GM12878 (cell line): ENCODE data around the gene PXMP2. TPM values are rescaled to one million over a fixed set of nuclear protein-coding genes. Genes with fewer than 3 reads are reported as not detected.

Experiments
- ATAC-seq: fragments of 200-7000 bp; cut with Tn5 transposase; 3 replicates; pipeline ENCODE4 v1.9.1; 2020; ENCODE audit warnings: mild to moderate bottlenecking, moderate library complexity
- BruUV-seq: library from RNA; stranded (reverse); fragments of 400-500 nt; replicated peaks from 2 replicates; lab custom pipeline; 2021; lab: Mats Ljungman, UMichigan
- CTCF ChIA-PET: fragments of 300-600 bp; sonication (Branson Sonifier 250); formaldehyde crosslinking; extraction: SDS; loops from one replicate; lab custom pipeline; 2021; ENCODE audit warnings: inconsistent platforms; lab: Yijun Ruan, JAX
- POLR2A ChIA-PET: fragments of 350-600 bp; formaldehyde crosslinking; extraction: SDS; loops from one replicate; lab custom pipeline; 2021; ENCODE audit warnings: inconsistent platforms; lab: Charles Lee
- RAD21 ChIA-PET: fragments of 300-600 bp; sonication (Branson Sonifier 250); formaldehyde crosslinking; loops from one replicate; lab custom pipeline; 2023; ENCODE audit warnings: antibody characterized with exemption; ENCODE audit not compliant: unreplicated experiment; lab: Charles Lee
- SMC1A ChIA-PET: fragments of 300-600 bp; sonication (Branson Sonifier 250); formaldehyde crosslinking; loops from one replicate; lab custom pipeline; 2023; ENCODE audit not compliant: unreplicated experiment, uncharacterized antibody; lab: Charles Lee
- DNase-seq: peaks from one replicate; pipeline ENCODE4 v3.0.0-alpha.2; 2011; ENCODE audit warnings: low read depth, low spot score
- FAIRE-seq: peaks from 3 replicates; lab custom pipeline; 2011; peaks lifted over from hg19 to GRCh38; lab: Jason Lieb, UNC
- H2AFZ ChIP-seq: 2 replicates; pipeline ENCODE4 v1.6.0; 2011; ENCODE audit warnings: low read depth, low read length, control low read depth; ENCODE audit not compliant: control insufficient read depth
- H3K27ac ChIP-seq: 2 replicates; pipeline ENCODE4 v1.5.1; 2011; ENCODE audit warnings: control low read depth; ENCODE audit not compliant: control insufficient read depth, insufficient read depth
- H3K27me3 ChIP-seq, 2 experiments: replicated peaks in 1 of 2; 2 replicates each; pipeline versions ENCODE4 v1.6.0 to v1.6.1; 2011; ENCODE audit warnings: low read length in 1 of 2; ENCODE audit not compliant: control insufficient read depth in 2 of 2, insufficient read depth in 2 of 2
- H3K36me3 ChIP-seq, 2 experiments: 2 replicates each; pipeline ENCODE4 v1.5.1; 2011; ENCODE audit warnings: low read length in 1 of 2; ENCODE audit not compliant: control insufficient read depth in 2 of 2, insufficient read depth in 2 of 2
- H3K4me1 ChIP-seq: 2 replicates; pipeline ENCODE4 v1.6.1; 2011; ENCODE audit warnings: mild to moderate bottlenecking, low read length, moderate library complexity, mixed read lengths; ENCODE audit not compliant: control insufficient read depth, insufficient read depth
- H3K4me2 ChIP-seq: 2 replicates; pipeline ENCODE4 v1.6.0; 2011; ENCODE audit warnings: control low read depth; ENCODE audit not compliant: control insufficient read depth, insufficient read depth
- H3K4me3 ChIP-seq: fragments of 200-600 bp; sonication (generic); 2 replicates; pipeline ENCODE4 v1.5.1; 2016
- H3K79me2 ChIP-seq: 2 replicates; pipeline ENCODE4 v1.6.0; 2011; ENCODE audit warnings: low read length; ENCODE audit not compliant: control insufficient read depth, insufficient read depth
- H3K9ac ChIP-seq: 2 replicates; pipeline ENCODE4 v1.8.0; 2011; ENCODE audit warnings: low read length, control low read depth, mixed read lengths; ENCODE audit not compliant: control insufficient read depth, insufficient read depth
- H3K9me3 ChIP-seq: replicated peaks from 3 replicates; pipeline ENCODE4 v1.5.1; 2011; ENCODE audit warnings: mild to moderate bottlenecking, low read length; ENCODE audit not compliant: control insufficient read depth, insufficient read depth
- H4K20me1 ChIP-seq: 2 replicates; pipeline ENCODE4 v1.6.0; 2011; ENCODE audit not compliant: control insufficient read depth, insufficient read depth
- CBX3 ChIP-seq: fragments of 200-600 bp; sonication (generic); IDR thresholded peaks from 2 replicates; pipeline ENCODE4 v1.6.1; 2016; ENCODE audit warnings: low read depth, borderline replicate concordance
- FOS ChIP-seq: IDR thresholded peaks from 3 replicates; pipeline ENCODE4 v1.6.1; 2011; ENCODE audit warnings: borderline replicate concordance; ENCODE audit not compliant: insufficient read length; ENCODE audit errors: extremely low read depth
- HDGF ChIP-seq: fragments of 450-650 bp; IDR thresholded peaks from 2 replicates; pipeline ENCODE4 v1.6.1; 2016; ENCODE audit warnings: antibody characterized with exemption
- KLF5 ChIP-seq: fragments of 450-650 bp; IDR thresholded peaks from 2 replicates; pipeline ENCODE4 v1.6.1; 2014; ENCODE audit warnings: mild to moderate bottlenecking; ENCODE audit not compliant: partially characterized antibody
- MAX ChIP-seq: IDR thresholded peaks from 2 replicates; pipeline ENCODE4 v1.6.1; 2012; ENCODE audit warnings: low read depth, low read length, improper control_type of control experiment
- NRF1 ChIP-seq: conservative IDR thresholded peaks from 2 replicates; pipeline ENCODE4 v1.6.1; 2011; ENCODE audit warnings: mild to moderate bottlenecking, low read depth, low read length, improper control_type of control experiment
- RAD51 ChIP-seq: fragments of 450-650 bp; IDR thresholded peaks from 2 replicates; pipeline ENCODE4 v1.6.1; 2016; ENCODE audit warnings: moderate library complexity, mild to moderate bottlenecking, inconsistent platforms
- ZNF384 ChIP-seq: IDR thresholded peaks from 2 replicates; pipeline ENCODE4 v1.6.1; 2012; ENCODE audit warnings: low read depth, mild to moderate bottlenecking, low read length, improper control_type of control experiment, borderline replicate concordance
- WGBS: methylation state at CpG from one replicate; pipeline ENCODE4 v1.1.6; 2016; ENCODE audit warnings: low lambda C conversion rate; ENCODE audit not compliant: insufficient replicate concordance, insufficient coverage; ENCODE audit errors: missing lambda C conversion rate; 5-methylcytosine and 5-hydroxymethylcytosine counted together
- in situ Hi-C: fragments of 300-500 bp; cut with MboI; formaldehyde crosslinking; loops from 9 replicates; pipeline ENCODE4 v1.14.3; 2018; ENCODE audit warnings: mixed read lengths
- intact Hi-C: fragments of 100-400 bp; cut with micrococcal nuclease; formaldehyde crosslinking; loops from one replicate; pipeline ENCODE4 v1.14.2; 2022; ENCODE audit not compliant: unreplicated experiment
- polyA plus RNA-seq, 11 experiments: library from polyadenylated mRNA; depleted of rRNA in 4 of 11; unstranded in 6 of 11; stranded (reverse) in 5 of 11; fragments of >200 nt; fragmentation: Nextera tagmentation in 4 of 11; fragmentation: Illumina TruSeq in 1 of 11; extraction: Ambion mirVana in 4 of 11; extraction: Trizol in 1 of 11; gene quantifications; 1 replicate in 1 of 11; 2 replicates in 10 of 11; pipeline versions ENCODE4 v1.2.1 to v1.2.3, GENCODE V29; 2011 to 2016; ENCODE audit warnings: inconsistent platforms in 2 of 11, missing spikeins in 2 of 11, low read depth in 1 of 11
- total RNA-seq, 4 experiments: library from RNA; depleted of rRNA in 3 of 4; stranded (reverse); fragments of >200 nt in 3 of 4; fragmentation: Illumina TruSeq in 1 of 4; extraction: Trizol in 1 of 4; gene quantifications; 2 replicates each; pipeline versions ENCODE4 v1.2.1 to v1.2.3, GENCODE V29; 2013 to 2021
- TF ChIP-seq, protein P1 (sequence below): fragments of 450-650 bp; IDR thresholded peaks from 2 replicates; pipeline ENCODE4 v1.6.1; 2017; ENCODE audit warnings: mild to moderate bottlenecking
- TF ChIP-seq, protein P2 (sequence below): fragments of 450-650 bp; IDR thresholded peaks from 2 replicates; pipeline ENCODE4 v1.6.1; 2018; ENCODE audit warnings: borderline replicate concordance, mild to moderate bottlenecking; ENCODE audit not compliant: partially characterized antibody
- TF ChIP-seq, protein P3 (sequence below): fragments of 450-650 bp; IDR thresholded peaks from 2 replicates; pipeline ENCODE4 v1.6.1; 2017; ENCODE audit warnings: mild to moderate bottlenecking, moderate library complexity

PXMP2 gene
- total and polyA plus RNA-seq, 10 of the 15 experiments (the other 5 are each of a cell fraction or from before 2014, with no cell fraction given): 4.0 to 97.8 (median 42.0) TPM

GRCh38 chr12:132674561-132674960 is 12.8 kb upstream of the PXMP2 start:
- no peak for FAIRE-seq
- Histone ChIP-seq H3K36me3 (peaks cover 39 to 51% of the 10 kb centered on the region in 2 experiments), H3K27me3 (no peaks in the 10 kb centered on the region), H3K4me1 (no peaks in the 10 kb centered on the region), H4K20me1 (no peaks in the 10 kb centered on the region)
- in situ Hi-C loops: no loop called here
- TF ChIP-seq ZNF384 (no peak), FOS (no peak), MAX (no peak), NRF1 (no peak), HDGF (no peak), CBX3 (no peak), RAD51 (no peak), KLF5 (no peak)
- TF ChIP-seq, protein P1, sequence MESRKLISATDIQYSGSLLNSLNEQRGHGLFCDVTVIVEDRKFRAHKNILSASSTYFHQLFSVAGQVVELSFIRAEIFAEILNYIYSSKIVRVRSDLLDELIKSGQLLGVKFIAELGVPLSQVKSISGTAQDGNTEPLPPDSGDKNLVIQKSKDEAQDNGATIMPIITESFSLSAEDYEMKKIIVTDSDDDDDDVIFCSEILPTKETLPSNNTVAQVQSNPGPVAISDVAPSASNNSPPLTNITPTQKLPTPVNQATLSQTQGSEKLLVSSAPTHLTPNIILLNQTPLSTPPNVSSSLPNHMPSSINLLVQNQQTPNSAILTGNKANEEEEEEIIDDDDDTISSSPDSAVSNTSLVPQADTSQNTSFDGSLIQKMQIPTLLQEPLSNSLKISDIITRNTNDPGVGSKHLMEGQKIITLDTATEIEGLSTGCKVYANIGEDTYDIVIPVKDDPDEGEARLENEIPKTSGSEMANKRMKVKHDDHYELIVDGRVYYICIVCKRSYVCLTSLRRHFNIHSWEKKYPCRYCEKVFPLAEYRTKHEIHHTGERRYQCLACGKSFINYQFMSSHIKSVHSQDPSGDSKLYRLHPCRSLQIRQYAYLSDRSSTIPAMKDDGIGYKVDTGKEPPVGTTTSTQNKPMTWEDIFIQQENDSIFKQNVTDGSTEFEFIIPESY: no peak
- TF ChIP-seq, protein P2, sequence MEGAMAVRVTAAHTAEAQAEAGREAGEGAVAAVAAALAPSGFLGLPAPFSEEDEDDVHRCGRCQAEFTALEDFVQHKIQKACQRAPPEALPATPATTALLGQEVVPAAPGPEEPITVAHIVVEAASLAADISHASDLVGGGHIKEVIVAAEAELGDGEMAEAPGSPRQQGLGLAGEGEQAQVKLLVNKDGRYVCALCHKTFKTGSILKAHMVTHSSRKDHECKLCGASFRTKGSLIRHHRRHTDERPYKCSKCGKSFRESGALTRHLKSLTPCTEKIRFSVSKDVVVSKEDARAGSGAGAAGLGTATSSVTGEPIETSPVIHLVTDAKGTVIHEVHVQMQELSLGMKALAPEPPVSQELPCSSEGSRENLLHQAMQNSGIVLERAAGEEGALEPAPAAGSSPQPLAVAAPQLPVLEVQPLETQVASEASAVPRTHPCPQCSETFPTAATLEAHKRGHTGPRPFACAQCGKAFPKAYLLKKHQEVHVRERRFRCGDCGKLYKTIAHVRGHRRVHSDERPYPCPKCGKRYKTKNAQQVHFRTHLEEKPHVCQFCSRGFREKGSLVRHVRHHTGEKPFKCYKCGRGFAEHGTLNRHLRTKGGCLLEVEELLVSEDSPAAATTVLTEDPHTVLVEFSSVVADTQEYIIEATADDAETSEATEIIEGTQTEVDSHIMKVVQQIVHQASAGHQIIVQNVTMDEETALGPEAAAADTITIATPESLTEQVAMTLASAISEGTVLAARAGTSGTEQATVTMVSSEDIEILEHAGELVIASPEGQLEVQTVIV: no peak
- TF ChIP-seq, protein P3, sequence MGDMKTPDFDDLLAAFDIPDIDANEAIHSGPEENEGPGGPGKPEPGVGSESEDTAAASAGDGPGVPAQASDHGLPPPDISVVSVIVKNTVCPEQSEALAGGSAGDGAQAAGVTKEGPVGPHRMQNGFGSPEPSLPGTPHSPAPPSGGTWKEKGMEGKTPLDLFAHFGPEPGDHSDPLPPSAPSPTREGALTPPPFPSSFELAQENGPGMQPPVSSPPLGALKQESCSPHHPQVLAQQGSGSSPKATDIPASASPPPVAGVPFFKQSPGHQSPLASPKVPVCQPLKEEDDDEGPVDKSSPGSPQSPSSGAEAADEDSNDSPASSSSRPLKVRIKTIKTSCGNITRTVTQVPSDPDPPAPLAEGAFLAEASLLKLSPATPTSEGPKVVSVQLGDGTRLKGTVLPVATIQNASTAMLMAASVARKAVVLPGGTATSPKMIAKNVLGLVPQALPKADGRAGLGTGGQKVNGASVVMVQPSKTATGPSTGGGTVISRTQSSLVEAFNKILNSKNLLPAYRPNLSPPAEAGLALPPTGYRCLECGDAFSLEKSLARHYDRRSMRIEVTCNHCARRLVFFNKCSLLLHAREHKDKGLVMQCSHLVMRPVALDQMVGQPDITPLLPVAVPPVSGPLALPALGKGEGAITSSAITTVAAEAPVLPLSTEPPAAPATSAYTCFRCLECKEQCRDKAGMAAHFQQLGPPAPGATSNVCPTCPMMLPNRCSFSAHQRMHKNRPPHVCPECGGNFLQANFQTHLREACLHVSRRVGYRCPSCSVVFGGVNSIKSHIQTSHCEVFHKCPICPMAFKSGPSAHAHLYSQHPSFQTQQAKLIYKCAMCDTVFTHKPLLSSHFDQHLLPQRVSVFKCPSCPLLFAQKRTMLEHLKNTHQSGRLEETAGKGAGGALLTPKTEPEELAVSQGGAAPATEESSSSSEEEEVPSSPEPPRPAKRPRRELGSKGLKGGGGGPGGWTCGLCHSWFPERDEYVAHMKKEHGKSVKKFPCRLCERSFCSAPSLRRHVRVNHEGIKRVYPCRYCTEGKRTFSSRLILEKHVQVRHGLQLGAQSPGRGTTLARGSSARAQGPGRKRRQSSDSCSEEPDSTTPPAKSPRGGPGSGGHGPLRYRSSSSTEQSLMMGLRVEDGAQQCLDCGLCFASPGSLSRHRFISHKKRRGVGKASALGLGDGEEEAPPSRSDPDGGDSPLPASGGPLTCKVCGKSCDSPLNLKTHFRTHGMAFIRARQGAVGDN: no peak
- TF ChIP-seq, all 136 proteins: peak for 0
- ChIA-PET POLR2A (no interaction called here), CTCF (no interaction called here), SMC1A (no interaction called here), RAD21 (no interaction called here)
- H3K9ac ChIP-seq: no peak overlapping the region
- ATAC-seq: no peak
- intact Hi-C loops: no loop called here
- H3K9me3 ChIP-seq: no peaks in the 10 kb centered on the region
- WGBS: 100% methylated on average over 5 of the region's 5 CpGs
- no TSS peak for BruUV-seq
- H3K4me2 ChIP-seq: no peak overlapping the region
- DNase-seq: no peak
- no peak overlapping the region for H3K27ac ChIP-seq
- H2AFZ ChIP-seq: no peak overlapping the region
- H3K4me3 ChIP-seq: no peak overlapping the region
- H3K79me2 ChIP-seq: no peaks in the 10 kb centered on the region
